NCI-H82 treated with DMSO at 0.1 percent for 48 hours (cell line): Measurements from ENCODE around the gene LYZL4.

Experiments used
- DNase-seq: peaks from one replicate; lab custom pipeline; 2025; ENCODE audit not compliant: unreplicated experiment; lab: John Stamatoyannopoulos, UW

LYZL4 gene, protein sequence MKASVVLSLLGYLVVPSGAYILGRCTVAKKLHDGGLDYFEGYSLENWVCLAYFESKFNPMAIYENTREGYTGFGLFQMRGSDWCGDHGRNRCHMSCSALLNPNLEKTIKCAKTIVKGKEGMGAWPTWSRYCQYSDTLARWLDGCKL

DNA sequence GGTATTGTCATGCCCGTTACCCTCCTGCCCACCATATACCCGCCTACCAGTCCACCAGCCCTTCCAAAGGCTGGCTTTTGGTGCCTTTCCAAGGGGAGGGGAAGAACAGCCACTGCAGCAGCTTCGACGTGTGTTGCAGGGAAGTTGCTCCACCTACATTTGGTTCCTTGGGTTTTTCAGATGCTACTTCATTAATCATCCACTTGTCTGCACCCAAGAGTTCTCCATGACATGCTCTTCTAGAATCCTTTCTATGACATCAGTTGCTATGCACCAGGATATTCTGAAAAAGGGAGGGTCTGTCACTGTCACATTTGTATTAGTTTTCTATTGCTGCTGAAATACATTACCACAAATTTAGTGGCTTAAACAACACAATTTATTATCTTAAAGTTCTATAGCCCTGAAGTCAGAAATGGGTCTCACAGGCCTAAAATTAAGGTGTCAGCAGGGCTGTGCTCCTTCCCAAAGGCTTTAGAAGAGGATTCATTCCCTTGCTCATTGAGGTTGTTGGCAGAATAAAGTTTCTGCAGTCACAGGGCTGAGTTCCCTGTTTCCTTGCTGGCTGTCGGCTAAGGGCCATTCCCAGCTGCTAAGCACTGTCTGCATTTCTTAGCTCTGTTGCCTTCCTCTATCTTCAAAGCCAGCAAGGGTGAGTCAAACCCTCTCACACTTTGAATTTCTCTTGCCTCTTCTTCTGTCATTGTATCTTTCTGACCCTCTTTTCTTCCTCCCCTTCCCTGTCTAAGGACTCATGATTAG is at the start of gene LYZL4:
LYZL4 (minus strand) TSS at position 241 of the 762 bp plus-strand sequence. CDS start 3,359 bp downstream, outside the sequence.
- no peak for DNase-seq

DNA sequence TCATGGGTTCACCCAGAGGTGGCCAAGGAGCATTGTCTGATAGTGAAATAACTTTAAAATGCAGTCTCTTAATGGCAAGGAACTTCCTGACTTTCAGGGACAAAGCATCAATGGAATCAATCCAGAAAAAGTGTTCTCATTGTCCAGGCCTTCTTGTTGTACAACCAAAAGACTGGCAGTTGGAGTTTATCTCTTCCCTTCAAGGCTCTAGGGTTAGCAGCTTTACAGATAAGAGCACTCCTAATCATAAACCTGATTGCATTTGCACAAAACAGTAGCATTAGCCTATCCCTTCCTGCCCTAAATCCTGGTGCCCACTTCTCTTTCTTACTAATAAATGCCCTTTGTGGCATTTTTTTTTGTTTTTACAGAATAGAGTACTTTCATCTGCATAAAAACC is 48.7 kb upstream of the LYZL4 start:
- DNase-seq: no peak

DNA sequence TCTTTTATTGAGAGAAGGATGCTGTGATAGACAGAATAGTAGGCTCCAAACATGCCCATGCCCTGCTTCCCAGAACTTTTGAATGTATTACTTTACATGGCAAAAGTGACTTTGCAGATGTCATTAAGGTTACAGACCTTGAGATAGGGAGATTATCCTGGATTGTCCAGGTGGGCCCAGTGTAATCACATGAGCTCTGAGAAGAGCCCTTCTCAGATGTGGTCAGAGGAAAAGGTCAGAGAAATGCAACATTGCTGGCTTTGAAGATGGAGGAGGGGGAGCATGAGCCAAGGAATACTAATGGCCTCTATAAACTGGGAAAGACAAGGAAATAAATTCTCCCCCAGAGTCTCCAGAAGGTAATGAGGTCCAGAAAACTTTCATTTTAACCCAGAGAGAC is 45.8 kb upstream of the LYZL4 start:
- no peak for DNase-seq

DNA sequence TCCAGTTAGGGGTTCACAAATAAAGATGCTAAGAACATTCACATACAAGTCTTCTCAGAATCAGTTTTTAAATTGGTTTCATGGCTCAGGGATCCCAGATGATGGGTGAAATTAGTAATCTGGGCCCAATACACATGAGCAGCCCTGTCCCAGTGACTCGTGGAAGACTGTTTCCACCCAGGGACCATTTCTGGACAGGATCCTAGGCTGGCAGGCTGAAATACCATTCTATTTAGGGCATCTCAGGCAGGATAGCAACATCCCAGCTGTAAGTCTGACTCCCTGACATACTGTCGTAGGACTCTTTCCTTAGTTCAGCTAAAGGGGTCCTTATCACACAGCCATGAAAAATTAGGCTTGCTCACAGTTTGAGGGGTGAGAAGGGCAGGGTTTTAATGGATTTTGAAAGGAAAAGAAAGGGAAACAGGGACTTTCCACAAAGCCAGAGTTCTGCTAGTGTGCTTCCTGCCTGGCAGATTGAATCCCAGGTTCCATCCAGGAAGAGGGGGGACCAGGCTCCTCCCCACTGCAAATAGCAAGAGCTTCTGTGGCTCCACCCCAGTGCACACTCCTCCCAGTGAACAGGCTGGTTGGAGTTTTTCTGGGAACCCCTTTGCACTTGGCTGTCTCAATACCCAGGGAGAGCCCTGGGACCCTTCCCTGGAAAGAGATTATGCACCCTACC is 41.3 kb upstream of the LYZL4 start:
- DNase-seq: no peak

DNA sequence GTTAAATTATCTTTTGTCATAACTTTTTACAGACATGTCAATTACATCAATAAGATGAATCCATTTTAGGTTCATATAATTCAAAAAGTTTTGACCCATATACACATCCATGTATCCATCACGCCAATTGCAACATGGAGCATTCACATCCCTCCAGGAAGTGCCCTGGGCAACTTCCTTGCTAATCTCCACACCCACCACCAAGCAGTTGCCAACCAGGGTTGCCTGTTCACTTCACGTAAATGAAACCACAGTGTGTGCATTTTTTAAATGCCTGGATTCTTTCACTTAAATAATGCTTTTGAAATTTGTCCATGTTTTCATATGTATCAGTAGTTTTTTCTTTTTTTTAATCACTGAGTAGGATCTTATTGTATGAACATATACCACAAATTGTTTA is 40.7 kb upstream of the LYZL4 start:
- no peak for DNase-seq

DNA sequence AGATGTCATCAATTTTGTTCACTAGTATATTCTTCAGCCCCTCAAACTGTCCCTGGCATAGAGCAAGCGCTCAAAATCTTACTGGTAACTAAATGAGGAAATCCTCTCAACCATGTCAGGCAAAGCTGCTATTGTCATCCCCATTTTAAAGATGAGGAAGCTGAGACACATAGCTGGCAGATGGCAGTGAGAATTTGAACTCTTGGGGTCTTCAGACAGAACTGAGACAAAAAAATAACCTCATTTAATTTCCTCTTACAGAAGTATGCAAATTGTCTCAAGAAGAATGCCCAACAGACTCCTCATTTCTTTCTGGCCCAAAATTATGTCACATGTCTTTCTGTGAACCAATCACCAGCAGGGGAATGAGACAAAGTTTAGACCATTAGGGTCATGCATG is 40.2 kb upstream of the LYZL4 start:
- no peak for DNase-seq

DNA sequence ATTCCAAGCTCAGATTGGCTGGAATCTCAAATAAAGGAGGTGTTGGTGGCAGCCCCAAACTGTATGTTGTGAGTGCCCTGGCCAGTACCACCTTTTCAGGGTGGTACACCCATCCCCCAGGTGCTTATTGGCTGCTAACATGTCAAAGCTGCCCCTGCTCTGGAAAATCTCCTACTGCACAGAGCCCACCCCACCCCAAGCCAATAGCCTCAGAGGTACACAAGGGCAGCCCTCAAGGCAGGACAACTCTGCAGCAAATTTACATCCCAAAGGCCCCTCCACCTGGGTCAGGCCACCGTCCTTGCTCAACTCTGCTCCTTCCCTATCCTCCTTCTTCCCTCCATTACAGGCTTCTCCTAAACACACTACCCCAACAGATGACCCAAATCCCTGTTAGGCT is 37.1 kb upstream of the LYZL4 start:
- no peak for DNase-seq

DNA sequence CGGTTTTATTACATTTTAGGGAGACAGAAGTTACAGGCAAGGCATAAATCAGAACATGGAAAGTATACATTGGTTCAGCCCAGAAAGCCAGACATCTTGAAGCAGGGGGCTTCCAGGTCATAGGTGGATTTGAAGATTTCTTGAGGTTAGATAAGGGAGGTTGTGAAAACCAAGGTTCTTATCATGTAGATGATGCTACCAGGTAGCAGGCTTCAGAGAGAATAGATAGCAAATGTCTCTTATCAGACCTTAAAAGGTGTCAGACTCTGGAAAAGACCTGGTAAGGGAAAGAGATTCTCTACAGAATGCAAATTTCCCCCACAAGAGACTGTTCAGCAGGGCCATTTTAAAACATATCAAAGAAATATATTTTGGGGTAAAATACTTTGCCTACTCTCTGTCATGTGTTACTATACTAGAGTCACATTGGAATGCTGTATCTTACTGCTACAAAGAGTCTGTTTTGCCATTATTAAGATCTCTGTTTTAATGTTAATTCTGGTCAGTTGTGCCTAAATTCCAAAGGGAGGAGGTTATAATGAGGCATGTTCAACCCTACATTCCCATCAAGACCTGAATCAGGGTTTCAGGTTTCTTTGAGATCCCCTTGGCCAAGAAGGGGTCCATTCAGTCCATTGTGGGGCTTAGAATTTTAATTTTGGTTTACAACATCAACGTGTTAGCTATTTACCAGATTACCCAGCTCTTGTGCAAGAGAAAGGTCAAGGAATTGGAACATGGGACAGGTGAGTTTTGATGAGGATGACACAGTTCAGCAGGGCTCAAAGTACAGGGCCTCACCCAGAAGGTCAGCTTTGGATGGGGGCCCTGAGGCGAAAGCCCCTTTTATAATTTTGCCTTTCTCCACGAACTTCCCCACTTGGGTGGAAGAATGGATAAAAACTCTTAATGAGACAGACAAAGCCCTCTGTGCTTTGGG is 36.0 kb upstream of the LYZL4 start:
- no peak for DNase-seq

DNA sequence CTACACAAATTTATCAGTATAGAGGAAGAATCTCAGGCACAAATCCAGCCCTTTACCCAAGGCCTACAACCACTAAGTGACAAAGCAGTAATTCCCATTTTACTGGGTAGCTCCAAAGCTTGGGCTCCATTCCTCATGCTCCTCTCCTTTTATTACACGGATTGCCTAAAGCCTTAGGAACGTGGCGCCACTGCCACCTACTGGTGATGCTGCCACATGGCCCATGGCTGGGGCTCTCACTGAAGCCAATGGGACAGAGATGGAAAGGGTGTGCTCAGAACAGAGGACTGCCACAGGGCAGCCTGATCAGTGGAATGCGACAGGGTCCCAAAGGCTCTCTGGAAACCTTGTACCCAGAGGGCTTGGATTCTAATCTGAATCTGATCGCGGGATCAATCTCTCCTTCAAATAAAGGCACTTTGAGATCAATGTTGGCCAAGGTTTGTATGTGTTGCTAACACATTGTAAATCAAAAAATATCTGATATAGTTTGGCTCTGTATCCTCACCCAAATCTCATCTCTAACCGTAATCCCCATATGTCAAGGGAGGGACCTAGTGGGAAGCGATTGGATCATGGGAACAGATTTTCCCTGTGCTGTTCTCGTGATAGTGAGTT is 33.5 kb upstream of the LYZL4 start:
- DNase-seq: peak; percentile 40

DNA sequence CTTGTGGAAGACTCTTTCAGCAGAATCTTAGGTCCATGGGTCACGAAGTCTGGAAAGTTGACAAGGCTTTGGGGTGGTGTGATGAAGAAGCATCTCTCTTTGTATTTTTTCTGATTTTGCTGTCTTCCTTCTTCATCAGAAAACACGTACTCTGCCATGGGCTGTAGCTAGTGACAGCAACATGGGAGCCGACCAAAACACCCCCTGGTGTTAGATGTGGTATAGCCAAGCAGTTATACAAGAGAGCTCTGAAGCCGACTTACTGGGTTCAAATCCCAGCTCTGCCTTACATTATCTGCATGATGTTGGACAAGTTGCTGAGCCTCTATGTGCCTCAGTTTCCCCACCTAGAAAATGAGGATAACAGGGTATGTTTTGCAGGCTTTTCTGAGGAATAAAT is 32.9 kb upstream of the LYZL4 start:
- no peak for DNase-seq

DNA sequence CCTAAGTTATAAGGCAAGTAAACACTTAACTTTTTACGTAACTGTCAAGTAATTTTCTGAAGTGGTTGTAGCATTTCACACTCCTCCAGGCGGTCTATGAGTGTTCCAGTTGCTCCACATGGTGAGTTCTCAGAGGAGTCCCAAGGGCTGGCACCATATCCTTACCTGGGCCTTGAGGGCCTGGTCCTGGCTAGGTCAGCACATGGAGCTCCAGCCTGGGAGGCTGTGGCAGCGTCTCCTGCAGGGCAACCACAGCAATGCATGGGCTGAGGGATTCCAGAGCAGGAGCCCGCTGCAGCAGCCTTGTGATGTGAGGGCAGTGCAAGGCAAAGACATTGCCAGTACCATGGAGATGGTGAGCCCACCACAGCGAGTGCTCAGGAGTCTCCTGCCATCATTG is 32.2 kb upstream of the LYZL4 start:
- no peak for DNase-seq

DNA sequence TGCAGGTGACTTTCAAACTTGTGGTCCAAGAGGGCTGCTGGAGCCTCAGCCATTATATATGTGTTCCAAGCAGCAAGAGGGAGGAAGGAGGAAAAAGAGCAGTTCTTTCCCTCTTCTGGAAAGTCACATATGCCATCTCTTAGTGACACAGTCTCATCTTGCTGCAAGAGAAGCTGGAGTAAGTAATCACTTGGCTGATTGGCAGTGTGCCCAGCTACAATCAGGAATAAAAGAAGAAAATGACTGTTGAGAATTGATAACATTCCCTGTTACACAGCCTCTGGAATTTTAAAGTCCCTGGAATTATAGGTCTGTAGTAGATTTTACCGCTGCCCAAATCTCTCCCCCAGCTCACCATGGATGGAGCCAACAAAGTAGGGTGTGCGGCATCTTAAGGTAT is 31.4 kb upstream of the LYZL4 start:
- DNase-seq: no peak

DNA sequence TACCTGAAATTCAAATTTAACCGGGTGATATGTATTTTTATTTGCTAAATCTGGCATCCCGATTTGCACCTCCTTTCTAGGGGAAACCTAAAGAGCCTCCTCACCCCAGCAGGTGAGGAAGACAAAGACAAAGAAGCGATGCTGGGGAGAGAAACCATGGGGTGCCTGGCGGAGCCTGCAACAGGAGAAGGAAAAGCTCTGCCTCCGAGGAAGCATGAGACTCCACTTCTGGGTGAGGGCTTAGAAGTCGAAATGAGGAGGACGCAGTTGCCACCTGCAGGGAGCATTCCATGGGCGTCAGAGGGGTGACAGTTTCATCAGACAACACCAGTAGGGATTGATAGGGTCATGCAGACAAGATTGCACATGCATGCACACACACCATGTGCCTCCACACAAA is 30.5 kb upstream of the LYZL4 start:
- no peak for DNase-seq

DNA sequence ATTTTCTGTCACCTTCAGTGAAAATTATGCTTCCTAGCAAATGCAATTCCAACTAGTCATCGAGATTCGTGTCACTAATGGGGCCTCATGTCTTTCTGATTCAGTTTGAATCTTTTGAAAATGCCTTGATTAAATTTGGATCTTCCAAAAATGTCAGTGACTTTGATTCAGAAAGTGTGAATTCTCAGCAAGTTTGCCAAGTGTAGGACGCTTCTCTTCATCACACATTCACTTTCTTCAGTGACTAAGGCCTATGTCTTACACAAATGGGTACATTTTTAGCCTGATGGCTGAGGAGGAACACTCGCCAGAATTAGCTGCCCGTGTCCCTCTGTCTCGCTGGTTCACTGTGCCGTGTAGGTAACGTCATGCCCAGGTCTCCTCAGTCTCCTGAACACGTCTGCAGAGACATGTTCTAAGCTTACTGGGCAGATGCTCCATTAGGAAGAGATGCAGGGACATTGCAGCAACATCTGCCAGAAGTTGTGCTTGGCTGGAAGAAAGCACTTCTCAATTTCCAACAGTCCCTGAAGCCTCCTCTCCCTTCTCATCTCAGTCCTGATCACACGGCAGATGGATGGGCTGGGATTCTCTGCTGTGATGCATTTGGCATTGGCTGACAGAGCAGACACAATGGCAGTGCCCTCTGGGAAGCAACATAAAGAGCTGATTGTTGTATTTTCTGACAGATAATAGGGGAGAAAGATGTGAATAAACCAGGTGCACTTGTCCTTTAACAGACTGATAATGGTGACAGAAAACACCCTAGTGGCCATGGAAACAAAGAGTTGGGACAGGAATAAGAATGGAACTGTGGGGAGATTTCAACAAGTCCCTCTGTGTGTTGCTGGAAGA is 29.1 kb upstream of the LYZL4 start:
- no peak for DNase-seq

DNA sequence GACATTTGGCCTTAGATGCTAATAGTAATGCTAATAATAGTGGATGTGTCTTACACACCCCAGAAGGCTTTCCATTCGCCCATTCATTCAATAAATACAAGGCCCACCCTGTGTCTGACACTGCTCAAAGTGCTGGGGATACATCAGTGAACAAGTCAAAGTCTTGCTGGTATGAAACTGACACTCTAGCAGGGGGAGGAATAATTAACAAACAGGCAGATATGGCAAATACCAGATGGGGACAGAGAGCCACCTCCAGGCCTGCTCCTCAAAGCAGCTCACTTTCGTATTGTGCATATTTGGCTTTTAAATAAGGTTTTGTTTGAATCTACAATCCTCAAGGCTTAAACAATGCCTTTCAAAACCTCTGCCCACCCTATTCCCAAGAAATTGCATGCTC is 28.3 kb upstream of the LYZL4 start:
- DNase-seq: no peak

DNA sequence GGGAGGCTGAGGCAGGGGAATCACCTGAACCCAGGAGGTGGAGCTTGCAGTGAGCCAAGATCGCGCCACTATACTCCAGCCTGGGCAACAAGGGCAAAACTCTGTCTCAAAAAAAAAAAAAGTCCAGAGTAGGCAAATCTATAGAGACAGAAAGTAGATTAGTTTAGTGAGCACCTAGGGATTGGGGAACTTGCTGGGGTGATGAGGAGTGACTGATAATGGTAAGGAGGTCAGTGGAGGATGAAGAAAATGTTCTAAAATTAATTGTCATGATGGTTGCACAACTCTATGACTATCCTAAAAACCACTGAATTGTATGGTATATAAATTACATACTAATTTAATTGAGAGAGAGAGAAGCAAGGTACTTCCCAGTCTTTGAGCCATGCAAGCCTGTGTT is 27.8 kb upstream of the LYZL4 start:
- DNase-seq: no peak

DNA sequence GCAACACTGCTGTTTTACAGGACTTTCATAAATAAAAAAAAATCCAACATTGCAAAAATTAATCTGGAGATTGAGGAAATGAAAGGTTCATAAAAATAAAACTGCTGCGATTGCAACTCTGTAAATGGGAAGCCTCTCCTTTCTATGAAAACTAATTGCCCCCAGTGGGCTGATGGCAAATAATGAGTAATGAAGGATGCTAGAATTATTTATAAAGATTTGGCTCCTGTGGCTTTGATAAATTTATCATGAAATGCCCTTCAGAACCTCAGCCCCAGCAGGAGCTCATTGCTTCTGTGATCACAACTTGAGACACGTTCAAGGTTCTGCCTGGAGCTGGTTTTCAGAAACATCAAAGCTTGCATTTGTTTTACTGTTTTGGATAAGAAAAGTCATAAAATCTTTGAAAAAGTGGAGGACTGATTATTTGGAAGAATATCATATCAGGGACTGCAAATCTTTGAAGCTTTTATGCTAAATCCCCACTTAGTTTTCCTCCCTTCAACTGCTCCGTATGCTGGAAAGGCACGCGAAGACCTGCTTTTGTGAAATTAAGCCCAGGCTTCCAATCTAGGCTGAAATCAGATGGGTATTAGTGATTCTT is 24.5 kb upstream of the LYZL4 start:
- no peak for DNase-seq

DNA sequence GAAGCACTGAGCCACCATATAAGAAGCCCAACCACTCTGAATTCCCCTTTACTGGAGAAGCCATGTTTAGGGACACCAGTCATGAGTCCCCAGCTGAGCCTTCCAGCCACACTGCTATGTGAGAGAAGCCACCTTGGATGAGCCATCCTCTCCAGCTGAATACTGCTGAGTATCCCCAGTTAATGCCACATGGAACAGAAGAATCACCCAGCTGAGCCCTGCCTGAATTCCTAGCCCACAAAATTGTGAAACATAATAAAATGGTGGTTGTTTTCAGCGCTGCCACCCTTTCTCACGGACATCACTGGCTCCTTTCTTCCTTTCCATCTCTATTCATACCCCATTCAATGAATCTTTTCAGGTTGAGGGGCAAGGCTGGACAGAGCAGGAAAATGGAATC is 22.1 kb upstream of the LYZL4 start:
- DNase-seq: no peak

DNA sequence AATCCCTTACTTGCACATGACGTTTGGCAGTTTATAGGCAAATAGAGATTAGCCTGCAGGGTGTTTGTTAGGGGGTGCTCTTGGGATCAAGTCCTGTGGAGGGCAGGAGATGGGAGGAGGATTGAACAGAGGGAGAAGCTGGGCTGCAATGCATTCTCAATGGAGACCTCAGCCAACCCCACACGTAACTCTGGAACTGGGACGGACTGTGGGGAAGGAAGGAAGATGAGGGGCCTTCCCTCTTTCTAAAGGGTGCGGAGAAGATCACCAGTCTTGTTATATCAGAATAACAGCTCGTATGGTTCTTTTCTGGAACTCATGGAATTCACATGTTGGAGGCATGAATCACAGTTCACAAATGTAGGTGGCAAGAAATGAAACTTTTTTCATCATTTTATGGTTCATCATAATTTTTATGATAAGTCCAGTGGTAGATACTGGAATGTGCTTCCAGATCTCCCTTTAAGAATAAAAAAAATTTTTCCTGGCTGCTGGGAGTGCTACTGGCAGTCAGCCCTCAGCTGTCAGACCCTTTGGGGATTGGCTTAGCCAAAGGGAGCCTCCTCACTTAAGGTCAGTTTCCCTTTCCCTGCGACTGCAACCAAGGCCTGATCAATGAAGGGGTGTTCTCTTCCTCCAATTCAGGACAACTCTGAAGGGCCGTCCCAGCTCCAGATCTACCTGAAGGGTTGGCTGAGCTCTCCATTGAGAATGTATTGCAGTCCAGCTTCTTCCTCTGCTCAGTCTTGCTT is 20.5 kb upstream of the LYZL4 start:
- DNase-seq: no peak
